Measurements from ENCODE around the gene TRIP6.

- no peak for TF ChIP-seq EZH2 (IDR thresholded peaks at IDR 0.05; ENCODE audit: borderline replicate concordance, low read depth, low read length, severe bottlenecking)
- no peak for TF ChIP-seq CTCF (IDR thresholded peaks at IDR 0.05; ENCODE audit: borderline replicate concordance, extremely low read depth, low read length, poor library complexity, severe bottlenecking)
Observed at GRCh38 chr7:100826514-100827329, 40.5 kb upstream of the TRIP6 start.

Measured in DND-41 (cell line).